NCI-H1105 treated with DMSO at 0.1 percent for 48 hours (cell line): ENCODE data around the gene DHRS4.
"Not testable (repeated sequence)": the region's sequence is repeated elsewhere in the genome, so short reads cannot be mapped to it uniquely, and the experiment has no call there.

Source experiments
- DNase-seq: peaks from one replicate; lab custom pipeline; 2025; lab: John Stamatoyannopoulos, UW

DHRS4 gene

DNA sequence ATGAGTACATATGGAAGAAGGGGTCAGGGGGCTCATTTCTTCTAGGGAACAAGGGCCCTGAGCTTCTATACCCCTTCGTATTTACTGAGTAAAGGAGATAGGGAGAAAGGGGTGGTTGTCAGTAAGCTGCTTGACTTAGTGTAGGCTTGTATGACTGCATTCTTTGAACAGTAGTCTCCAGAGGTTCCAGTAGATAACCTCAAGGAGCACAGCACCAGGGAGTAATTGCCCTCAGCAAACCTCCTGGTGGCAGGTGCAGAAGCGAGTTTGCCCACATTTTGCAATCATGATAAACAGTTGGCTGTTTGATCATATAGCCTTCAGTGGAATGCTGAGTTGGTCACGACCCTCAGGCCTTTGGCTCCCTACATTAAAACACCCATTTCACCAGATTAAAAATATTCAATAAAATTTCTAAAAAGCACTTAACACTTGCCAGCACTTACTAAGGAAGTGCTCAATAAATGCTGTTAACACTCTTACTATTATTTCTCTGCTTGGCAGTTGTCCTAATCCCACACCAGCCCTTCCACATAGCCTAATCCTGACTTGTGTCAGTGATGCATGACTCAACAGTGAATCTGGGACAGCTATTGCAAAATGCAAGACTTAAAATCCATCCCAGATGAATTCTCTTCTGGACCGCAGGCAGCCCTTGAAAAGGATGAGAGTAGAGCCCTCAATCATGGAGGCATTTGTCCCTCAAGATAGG is 31.5 kb downstream of the DHRS4 start:
- DNase-seq = no peak

DNA sequence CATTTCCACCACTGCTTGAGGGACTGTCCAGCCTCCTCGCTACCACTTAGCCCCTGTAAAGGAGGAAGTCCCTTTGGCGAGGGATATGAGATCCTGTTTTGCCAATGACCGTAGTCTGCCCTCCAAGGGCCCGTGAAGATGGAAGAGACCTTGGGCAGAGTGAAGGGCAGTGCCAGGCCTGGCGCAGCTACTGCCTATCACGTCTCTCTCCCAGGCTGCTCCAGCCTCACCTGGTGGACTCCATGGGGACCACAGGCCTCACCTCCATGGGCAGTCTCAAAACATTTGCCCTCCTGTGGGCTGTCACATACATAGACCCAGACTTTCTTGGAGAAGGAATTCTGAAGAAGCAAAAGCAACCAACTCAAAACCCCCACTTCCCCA is 34.6 kb downstream of the DHRS4 start:
- not testable (repeated sequence) for DNase-seq

GRCh38 chr14:23988607-23989363 is 35.2 kb downstream of the DHRS4 start, which contains the start of gene DHRS4L2:
Gene DHRS4L2, plus strand, starts transcription at chr14:23988929. Its CDS starts 19 bp downstream, at chr14:23988948.
- not testable (repeated sequence) for DNase-seq

DNA sequence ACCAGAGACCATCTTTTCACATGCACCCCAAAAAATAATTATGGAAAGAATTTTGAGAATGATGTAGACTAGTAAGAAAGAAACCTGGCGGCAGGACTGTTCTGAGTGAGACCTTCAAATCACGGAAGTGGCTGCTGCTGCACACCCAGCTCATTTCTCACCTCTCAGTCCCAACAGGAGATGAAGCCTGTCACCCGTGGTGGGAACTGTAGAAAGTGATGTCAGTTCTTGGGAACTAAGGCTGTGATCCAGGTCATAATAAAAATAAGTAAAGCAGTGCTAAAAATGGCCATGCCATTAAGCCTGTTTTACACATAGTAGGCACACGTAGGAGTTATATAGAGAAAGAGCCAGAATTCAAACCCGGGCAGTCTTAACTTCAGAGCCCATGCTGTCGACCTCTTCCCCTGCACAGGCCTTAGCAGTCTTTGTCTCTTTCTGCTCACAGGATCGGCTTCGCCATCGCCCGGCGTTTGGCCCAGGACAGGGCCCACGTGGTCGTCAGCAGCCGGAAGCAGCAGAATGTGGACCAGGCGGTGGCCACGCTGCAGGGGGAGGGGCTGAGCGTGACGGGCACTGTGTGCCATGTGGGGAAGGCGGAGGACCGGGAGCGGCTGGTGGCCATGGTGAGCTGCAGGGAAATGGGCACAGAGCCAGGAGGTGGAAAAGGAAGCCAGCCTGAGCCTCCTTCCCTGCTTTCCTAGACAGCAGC is 36.3 kb downstream of the DHRS4 start:
- DNase-seq = peak; percentile 49

- not testable (repeated sequence) for DNase-seq
These were observed 37.4 kb downstream of the DHRS4 start for GRCh38 chr14:23990961-23991360.

DNA sequence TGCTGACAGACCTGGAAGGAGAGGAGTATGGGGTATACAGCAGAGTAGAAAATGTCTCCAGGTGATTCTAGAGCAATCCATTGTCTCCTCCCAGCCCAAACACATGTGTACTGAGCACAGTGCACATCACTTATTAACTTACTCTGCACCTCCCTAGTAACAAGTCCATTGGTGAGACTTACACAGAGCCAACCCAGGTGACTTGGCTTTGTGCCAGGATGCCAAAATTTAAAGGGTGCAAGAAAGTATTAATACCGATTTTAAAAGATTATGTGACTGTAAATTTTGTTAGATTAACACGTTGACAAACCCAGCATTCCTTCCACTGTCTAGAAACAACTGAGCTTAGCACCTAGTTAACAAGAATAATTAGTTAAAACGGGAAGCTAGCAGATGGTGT is 39.5 kb downstream of the DHRS4 start:
- DNase-seq = not testable (repeated sequence)

DNA sequence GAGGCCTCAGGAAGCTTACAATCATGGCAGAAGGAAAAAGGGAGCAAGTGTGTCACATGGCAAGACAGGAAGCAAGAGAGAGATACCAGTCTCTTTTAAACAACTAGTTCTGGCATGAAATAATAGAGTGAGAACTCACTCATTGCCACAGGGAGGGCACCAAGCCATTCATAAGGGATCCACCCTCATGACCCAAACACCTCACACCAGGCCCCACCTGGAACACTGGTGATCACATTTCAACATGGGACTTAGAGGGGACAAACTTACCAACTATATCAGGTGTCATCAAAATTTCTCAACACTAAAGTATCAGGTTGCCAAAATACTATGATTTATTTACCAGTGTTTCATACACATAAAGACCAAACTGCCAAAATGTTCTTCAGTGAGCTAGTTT is 42.4 kb downstream of the DHRS4 start:
- not testable (repeated sequence) for DNase-seq

GRCh38 chr14:23996825-23997224 is 43.3 kb downstream of the DHRS4 start:
- DNase-seq = not testable (repeated sequence)

- not testable (repeated sequence) for DNase-seq
These were observed 46.1 kb downstream of the DHRS4 start for GRCh38 chr14:23999640-24000039.

DNA sequence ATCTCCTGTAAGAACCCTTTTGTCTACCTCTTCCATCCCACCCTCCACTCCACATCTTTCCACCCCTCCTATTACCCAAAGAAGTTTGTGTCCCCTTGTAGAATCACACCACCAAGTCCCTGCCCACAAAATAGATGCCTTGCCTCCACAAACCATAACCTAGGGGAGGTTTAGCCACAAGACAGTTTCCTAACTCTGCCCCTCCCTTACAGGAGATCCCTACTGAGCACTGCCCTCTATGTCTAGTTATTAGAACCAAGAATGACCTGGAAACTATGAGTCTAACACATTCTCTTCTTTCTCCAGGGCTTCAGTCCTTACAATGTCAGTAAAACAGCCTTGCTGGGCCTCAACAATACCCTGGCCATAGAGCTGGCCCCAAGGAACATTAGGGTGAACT is 47.5 kb downstream of the DHRS4 start:
- not testable (repeated sequence) for DNase-seq

DNA sequence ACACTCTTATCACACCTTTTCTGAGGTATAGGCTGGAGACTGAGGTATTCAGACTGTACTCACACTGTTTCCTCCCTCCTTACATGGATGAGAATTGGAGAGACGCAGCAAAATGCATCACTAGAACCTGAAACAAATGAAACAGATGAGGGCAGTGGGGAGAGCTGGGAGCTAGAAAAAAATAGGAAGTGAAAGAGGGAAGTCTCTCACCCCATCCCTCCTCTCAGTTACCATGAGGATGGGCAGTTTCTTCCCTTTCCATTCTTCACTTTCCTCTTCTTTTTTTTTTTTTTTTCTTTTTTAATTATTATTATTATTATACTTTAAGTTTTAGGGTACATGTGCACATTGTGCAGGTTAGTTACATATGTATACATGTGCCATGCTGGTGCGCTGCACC is 48.1 kb downstream of the DHRS4 start:
- DNase-seq = not testable (repeated sequence)

GRCh38 chr14:24006471-24006816 is 52.9 kb downstream of the DHRS4 start:
- DNase-seq = not testable (repeated sequence)

GRCh38 chr14:24006817-24007652 is 53.5 kb downstream of the DHRS4 start:
- peak; percentile 44 for DNase-seq

- DNase-seq = no peak
These were observed 57.5 kb downstream of the DHRS4 start for GRCh38 chr14:24011051-24011450.

GRCh38 chr14:24012726-24013273 is 59.2 kb downstream of the DHRS4 start:
- not testable (repeated sequence) for DNase-seq

DNA sequence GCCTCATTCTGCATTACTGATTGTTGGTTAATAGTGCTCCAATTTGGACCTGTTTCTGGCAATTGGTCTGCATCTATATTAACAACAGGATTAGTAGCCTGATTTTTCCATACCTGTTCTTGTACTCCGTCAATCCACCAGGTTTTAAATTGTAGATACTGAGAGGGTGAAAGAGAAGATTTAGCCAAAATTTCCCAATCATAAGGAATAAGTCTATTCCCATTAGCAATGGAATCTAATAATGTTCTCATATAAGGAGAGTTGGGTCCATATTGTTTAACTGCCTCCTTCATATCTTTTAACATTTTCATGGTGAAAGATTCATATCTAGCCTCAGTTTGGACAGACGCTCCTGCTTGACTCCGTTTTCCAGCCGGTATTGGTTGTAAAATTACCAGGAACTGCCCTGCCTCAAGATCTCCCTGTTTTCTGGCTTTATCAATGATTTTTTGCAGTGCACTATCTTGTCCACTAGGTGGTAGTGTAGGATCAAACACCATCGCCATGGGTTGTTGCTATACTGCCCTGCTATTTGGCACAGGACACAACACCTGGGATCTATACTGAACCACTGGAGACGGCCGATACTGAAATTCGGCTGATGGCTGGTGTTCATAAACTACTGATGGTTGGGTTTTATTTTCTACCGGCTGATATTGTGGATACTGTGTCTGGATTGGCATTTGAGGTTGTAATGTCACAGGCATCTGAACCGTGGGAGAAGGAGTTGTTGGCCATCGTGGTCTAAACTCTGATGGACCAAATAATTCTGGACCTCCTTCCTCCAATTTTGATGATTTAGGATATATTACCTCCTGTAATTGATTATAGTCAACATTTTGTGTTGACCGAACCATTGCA is 60.3 kb downstream of the DHRS4 start:
- DNase-seq = peak; percentile 79

DNA sequence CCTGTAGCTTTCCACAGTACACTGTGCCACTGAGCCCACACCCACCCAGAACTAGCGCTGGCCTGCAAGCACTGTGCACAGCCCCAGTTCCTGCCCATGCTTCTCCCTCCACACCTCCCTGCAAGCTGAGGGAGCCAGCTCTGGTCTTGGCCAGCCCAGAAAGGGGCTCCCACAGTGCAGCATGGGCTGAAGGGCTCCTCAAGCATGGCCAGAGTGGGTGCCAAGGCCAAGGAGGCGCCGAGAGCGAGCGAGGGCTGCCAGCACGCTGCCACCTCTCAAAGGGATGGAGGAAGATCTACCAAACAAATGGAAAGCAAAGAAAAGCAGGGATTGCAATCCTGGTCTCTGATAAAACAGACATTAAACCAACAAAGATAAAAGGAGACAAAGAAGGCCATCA is 62.2 kb downstream of the DHRS4 start:
- not testable (repeated sequence) for DNase-seq
